ENCODE measurements around the gene GARRE1. TPM values are rescaled to one million over a fixed set of nuclear protein-coding genes. Genes with fewer than 3 reads are reported as not detected.

GARRE1 gene
- total RNA-seq, 3 donors from 2014 or later: 18.7 to 27.6 (median 27.3) TPM

GRCh38 chr19:34257559-34257924, 3.2 kb downstream of the GARRE1 start:
- intact Hi-C loops (cut with DNase I, micrococcal nuclease): no loop called here
- no peaks in the 10 kb centered on the region for H3K9me3 ChIP-seq
- H3K4me3 ChIP-seq: no peak overlapping the region
- ATAC-seq: no peak
- H3K4me1 ChIP-seq (ENCODE audit: low read depth): peaks cover 22% of the 10 kb centered on the region
- no peak for DNase-seq
- H3K36me3 ChIP-seq (ENCODE audit: low read depth): no peaks in the 10 kb centered on the region
- TF ChIP-seq CTCF (IDR thresholded peaks at IDR 0.05): no peak

GRCh38 chr19:34259367-34260095, 5.2 kb downstream of the GARRE1 start:
- intact Hi-C loops (cut with DNase I, micrococcal nuclease): no loop called here
- ATAC-seq (peak; percentile 68), DNase-seq (peak in 1 of 3 donors; percentile 39)
- H3K36me3 ChIP-seq (ENCODE audit: low read depth): no peaks in the 10 kb centered on the region
- TF ChIP-seq CTCF (IDR thresholded peaks at IDR 0.05): no peak
- no peaks in the 10 kb centered on the region for H3K9me3 ChIP-seq
- H3K4me3 ChIP-seq: no peak overlapping the region
- H3K4me1 ChIP-seq (ENCODE audit: low read depth): peaks cover 19% of the 10 kb centered on the region

- no peak overlapping the region for H3K4me3 ChIP-seq
- peaks cover 12% of the 10 kb centered on the region for H3K4me1 ChIP-seq (ENCODE audit: low read depth)
- no peak for DNase-seq
- TF ChIP-seq CTCF (IDR thresholded peaks at IDR 0.05): no peak
- H3K9me3 ChIP-seq: no peaks in the 10 kb centered on the region
- ATAC-seq: no peak
- no peaks in the 10 kb centered on the region for H3K36me3 ChIP-seq (ENCODE audit: low read depth)
- intact Hi-C loops (cut with DNase I, micrococcal nuclease): no loop called here
Observed at GRCh38 chr19:34260771-34261173, 6.4 kb downstream of the GARRE1 start.

- ATAC-seq (no peak), DNase-seq (no peak)
- TF ChIP-seq CTCF (IDR thresholded peaks at IDR 0.05): no peak
- intact Hi-C loops (cut with DNase I, micrococcal nuclease): no loop called here
- Histone ChIP-seq H3K4me3 (no peak overlapping the region), H3K9me3 (no peaks in the 10 kb centered on the region), H3K36me3 (ENCODE audit: low read depth) (no peaks in the 10 kb centered on the region), H3K4me1 (ENCODE audit: low read depth) (peaks cover 11% of the 10 kb centered on the region)
Observed at GRCh38 chr19:34261334-34262109, 7.2 kb downstream of the GARRE1 start.

GRCh38 chr19:34263745-34264237, 9.4 kb downstream of the GARRE1 start:
- no peak for ATAC-seq
- intact Hi-C loops (cut with DNase I, micrococcal nuclease): no loop called here

More at GRCh38 chr19:34263745-34264237, 9.4 kb downstream of the GARRE1 start:
- no peaks in the 10 kb centered on the region for H3K9me3 ChIP-seq
- no peak overlapping the region for H3K4me3 ChIP-seq
- H3K4me1 ChIP-seq (ENCODE audit: low read depth): peaks cover 11% of the 10 kb centered on the region
- DNase-seq: no peak
- TF ChIP-seq CTCF (IDR thresholded peaks at IDR 0.05): no peak
- no peaks in the 10 kb centered on the region for H3K36me3 ChIP-seq (ENCODE audit: low read depth)

All from mucosa of descending colon (tissue), 3 donors.